ENCODE measurements around the gene RHOV.

The RHOV gene

DNA sequence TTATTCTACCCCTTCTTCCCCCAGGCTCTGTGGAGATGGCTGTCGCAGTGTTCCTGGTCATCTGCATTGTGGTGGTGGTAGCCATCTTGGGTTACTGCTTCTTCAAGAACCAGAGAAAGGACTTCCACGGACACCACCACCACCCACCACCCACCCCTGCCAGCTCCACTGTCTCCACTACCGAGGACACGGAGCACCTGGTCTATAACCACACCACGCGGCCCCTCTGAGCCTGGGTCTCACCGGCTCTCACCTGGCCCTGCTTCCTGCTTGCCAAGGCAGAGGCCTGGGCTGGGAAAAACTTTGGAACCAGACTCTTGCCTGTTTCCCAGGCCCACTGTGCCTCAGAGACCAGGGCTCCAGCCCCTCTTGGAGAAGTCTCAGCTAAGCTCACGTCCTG, 17.3 kb downstream of the RHOV start:
- in situ Hi-C loops (cut with MboI; ENCODE audit: low sequenced_read_pairs, unreplicated experiment) = no loop called here
- DNase-seq (ENCODE audit: low spot score) = no peak
- TF ChIP-seq, protein P1, sequence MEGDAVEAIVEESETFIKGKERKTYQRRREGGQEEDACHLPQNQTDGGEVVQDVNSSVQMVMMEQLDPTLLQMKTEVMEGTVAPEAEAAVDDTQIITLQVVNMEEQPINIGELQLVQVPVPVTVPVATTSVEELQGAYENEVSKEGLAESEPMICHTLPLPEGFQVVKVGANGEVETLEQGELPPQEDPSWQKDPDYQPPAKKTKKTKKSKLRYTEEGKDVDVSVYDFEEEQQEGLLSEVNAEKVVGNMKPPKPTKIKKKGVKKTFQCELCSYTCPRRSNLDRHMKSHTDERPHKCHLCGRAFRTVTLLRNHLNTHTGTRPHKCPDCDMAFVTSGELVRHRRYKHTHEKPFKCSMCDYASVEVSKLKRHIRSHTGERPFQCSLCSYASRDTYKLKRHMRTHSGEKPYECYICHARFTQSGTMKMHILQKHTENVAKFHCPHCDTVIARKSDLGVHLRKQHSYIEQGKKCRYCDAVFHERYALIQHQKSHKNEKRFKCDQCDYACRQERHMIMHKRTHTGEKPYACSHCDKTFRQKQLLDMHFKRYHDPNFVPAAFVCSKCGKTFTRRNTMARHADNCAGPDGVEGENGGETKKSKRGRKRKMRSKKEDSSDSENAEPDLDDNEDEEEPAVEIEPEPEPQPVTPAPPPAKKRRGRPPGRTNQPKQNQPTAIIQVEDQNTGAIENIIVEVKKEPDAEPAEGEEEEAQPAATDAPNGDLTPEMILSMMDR (IDR thresholded peaks at IDR 0.05; ENCODE audit: borderline replicate concordance, control extremely low read depth, extremely low read depth, insufficient read depth, missing control alignments) = no peak

DNA sequence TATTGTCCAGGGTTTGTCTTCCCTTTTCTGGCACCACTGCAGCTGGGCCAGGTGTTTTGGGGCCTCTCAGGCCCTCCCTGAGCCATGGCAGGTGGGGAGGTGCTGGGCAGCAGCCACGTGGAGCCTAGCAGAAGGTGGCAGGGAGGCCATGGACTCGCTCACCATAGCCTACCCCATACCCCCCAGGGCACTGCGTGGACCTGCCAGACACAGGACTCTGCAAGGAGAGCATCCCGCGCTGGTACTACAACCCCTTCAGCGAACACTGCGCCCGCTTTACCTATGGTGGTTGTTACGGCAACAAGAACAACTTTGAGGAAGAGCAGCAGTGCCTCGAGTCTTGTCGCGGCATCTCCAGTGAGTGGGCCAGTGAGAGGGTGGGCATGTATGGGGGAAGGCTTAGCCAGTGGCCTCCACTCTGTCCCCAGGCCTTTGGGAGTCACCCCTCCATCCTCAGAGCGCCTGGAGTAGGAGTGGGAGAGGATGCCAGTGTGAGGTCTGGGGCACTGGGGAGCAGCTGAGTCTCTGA, 18.3 kb downstream of the RHOV start:
- in situ Hi-C loops (cut with MboI; ENCODE audit: low sequenced_read_pairs, unreplicated experiment) = no loop called here
- no peak for DNase-seq (ENCODE audit: low spot score)
- TF ChIP-seq, protein P1 (IDR thresholded peaks at IDR 0.05; ENCODE audit: borderline replicate concordance, control extremely low read depth, extremely low read depth, insufficient read depth, missing control alignments) = no peak

DNA sequence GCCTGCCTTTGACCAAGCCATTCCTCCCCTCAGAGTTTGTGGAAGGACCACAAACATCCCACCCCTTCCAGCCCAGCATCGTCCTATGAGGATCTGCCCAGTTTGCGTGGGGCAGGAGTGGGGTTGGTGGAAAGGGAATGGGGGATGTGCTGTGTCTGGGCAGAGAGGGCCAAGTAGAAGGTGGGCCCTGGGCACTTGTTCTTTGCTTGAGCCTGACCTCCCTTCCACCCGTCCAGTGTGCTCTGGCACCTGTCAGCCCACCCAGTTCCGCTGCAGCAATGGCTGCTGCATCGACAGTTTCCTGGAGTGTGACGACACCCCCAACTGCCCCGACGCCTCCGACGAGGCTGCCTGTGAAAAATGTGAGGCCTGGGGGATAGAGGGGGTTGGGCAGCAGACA, 19.9 kb downstream of the RHOV start:
- in situ Hi-C loops (cut with MboI; ENCODE audit: low sequenced_read_pairs, unreplicated experiment) = loop anchor here (5.0 kb wide), 1 partner anchor 38 kb away; the partner anchor contains the start of gene VPS18
- no peak for DNase-seq (ENCODE audit: low spot score)
- TF ChIP-seq, protein P1 (IDR thresholded peaks at IDR 0.05; ENCODE audit: borderline replicate concordance, control extremely low read depth, extremely low read depth, insufficient read depth, missing control alignments) = no peak

DNA sequence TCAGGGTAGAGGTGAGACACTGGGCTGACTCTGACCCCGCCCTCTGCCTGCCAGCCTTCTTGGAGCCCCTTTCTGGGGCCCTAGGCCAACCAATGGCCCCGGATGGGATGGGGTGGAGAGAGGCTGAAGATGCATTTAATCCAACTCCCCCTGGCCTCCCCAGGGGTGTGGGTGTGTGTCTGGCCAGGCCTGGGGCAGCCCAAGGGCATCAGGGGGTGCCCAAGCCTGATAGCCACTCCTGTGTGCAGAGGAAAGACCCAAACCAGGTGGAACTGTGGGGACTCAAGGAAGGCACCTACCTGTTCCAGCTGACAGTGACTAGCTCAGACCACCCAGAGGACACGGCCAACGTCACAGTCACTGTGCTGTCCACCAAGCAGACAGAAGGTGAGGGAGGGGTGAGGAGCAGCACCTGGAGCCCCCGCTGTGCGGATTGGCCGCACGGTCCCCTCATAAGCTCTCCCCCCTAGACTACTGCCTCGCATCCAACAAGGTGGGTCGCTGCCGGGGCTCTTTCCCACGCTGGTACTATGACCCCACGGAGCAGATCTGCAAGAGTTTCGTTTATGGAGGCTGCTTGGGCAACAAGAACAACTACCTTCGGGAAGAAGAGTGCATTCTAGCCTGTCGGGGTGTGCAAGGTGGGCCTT, 20.7 kb downstream of the RHOV start:
- in situ Hi-C loops (cut with MboI; ENCODE audit: low sequenced_read_pairs, unreplicated experiment) = loop anchor here (5.0 kb wide), 1 partner anchor 39 kb away; the partner anchor contains the start of gene VPS18
- TF ChIP-seq, protein P1 (IDR thresholded peaks at IDR 0.05; ENCODE audit: borderline replicate concordance, control extremely low read depth, extremely low read depth, insufficient read depth, missing control alignments) = no peak
- no peak for DNase-seq (ENCODE audit: low spot score)

DNA sequence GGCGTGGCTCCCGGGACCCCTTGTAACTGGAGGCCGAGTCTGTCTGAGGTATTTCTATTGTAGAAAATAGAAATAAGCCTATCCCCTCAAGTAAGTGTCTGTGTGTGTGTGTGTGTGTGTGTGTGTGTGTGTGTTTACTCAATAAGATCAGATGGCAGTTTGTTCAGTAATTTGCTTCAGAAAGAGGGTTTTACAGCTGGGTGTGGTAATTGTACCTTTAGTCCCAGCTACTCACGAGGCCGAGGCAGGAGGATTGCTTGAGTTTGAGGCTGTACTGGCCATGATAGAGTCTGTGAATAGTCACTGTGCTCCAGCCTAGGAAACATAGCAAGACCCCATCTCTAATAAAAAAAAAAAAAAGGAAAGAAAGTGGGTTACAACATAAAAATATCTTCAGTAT, 21.5 kb downstream of the RHOV start:
- no peak for DNase-seq (ENCODE audit: low spot score)
- TF ChIP-seq, protein P1 (IDR thresholded peaks at IDR 0.05; ENCODE audit: borderline replicate concordance, control extremely low read depth, extremely low read depth, insufficient read depth, missing control alignments) = no peak
- in situ Hi-C loops (cut with MboI; ENCODE audit: low sequenced_read_pairs, unreplicated experiment) = loop anchor here (5.0 kb wide), 1 partner anchor 40 kb away; the partner anchor contains the start of gene VPS18

DNA sequence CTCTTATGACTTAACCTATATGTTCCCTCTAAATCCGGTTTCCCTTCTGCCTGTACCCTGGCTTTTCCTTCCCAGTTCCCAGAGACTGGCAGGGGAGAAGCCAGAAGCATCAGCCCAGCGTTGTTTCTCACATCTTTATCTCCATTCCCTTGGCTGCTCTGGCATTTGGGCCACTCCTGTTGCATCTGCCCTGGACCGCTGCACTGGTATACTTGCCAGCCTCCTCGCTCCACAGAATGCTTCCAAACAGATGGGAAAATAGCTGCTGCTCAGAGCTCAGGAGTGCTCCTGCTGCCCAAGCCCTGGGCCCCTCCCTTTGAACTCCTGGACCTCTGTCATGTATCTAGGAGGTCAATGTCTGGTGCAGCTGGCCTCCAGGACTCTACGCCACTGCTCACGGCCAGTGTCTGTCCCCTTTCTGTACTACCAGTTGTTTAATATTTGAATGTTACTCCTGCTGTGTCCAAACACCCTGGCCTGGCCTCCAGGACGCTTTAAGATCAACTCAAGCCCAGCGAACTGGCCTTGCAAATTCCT, 23.4 kb downstream of the RHOV start:
- TF ChIP-seq, protein P1 (IDR thresholded peaks at IDR 0.05; ENCODE audit: borderline replicate concordance, control extremely low read depth, extremely low read depth, insufficient read depth, missing control alignments) = no peak
- in situ Hi-C loops (cut with MboI; ENCODE audit: low sequenced_read_pairs, unreplicated experiment) = loop anchor here (5.0 kb wide), 1 partner anchor 42 kb away; the partner anchor contains the start of gene VPS18
- DNase-seq (ENCODE audit: low spot score) = no peak

Measured in GM13976 (cell line).